DMS79 treated with DMSO at 0.1 percent for 48 hours (cell line): ENCODE results near the gene SLC20A1.

ENCODE experiments used
- DNase-seq: peaks from one replicate; lab custom pipeline; 2025; lab: John Stamatoyannopoulos, UW

Gene SLC20A1

DNA sequence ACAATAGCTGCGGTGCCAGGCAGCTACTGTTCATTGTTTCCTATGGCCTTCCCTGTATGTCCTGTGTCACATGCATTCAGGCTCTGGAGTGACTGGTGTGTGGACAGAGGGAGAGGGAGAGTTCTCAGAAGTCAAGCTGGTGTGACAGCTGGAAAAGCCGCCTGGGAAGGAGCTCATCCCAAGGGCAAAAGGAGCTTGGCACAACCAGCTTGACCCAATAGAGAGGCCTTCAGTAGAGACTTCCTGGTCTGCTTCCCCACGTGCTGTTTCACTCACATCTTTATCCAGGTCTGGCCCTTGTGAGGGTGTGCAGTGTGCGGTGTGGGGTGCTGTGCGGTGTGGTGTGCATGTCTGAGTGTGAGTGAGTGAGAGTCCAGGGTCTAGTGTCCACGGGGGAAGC, 64.0 kb downstream of the SLC20A1 start:
- DNase-seq: no peak

DNA sequence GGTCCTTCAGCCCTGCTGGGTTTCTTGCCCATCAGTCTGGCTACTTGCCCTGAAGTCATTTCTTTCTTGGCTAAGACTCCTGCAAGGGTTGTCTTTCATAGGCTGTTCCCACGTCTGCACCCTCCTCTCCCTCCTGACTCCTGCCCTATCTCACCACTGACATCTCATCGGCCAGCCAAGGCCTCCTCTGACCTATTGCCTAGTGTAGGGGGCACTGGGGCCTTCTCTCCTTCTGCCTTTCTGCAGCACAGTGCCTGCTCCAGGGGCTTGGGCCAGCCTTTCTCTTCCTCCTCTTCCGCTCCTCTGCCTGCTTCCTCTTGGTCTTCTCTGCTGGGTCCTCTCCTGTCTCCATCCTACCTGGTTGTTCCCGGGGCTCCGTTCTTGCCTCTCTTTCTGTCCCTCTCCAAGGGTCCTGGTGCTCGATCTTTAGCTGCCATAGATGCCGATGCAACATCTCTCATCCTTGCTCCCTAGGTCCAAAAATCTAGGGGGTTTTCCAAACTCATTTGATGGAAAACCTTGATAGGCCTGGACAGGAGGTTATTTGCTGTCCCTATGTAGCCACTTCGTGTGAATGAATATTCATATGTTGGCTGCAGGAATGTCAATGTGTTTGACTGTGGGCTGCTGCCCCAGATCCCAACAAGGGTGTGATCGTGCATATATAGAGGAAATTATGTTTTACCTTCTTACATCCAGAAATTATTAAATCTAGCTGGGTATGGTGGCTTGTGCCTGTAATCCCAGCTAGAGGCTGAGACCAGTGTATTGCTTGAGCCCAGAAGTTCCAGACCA, 65.4 kb downstream of the SLC20A1 start:
- DNase-seq: no peak

DNA sequence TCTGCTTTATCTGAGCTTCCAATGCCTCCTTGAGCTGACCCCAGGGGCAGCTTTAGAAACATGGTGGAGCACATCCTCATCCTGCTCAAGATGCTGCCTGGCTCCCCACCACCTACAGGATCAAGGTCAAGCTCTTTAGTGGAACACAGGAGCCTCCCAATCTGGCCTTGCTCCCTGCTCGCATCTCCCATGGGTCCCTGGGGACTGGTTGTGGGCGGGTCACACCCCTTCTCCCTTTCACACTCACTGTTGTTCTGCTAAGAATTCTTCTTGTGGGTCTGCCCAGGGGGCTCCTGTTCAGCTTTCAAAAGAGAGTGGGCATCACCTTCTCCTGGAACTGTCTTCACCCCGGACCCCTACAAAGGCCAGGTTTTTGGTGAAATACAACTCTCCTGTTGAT, 66.7 kb downstream of the SLC20A1 start:
- no peak for DNase-seq

DNA sequence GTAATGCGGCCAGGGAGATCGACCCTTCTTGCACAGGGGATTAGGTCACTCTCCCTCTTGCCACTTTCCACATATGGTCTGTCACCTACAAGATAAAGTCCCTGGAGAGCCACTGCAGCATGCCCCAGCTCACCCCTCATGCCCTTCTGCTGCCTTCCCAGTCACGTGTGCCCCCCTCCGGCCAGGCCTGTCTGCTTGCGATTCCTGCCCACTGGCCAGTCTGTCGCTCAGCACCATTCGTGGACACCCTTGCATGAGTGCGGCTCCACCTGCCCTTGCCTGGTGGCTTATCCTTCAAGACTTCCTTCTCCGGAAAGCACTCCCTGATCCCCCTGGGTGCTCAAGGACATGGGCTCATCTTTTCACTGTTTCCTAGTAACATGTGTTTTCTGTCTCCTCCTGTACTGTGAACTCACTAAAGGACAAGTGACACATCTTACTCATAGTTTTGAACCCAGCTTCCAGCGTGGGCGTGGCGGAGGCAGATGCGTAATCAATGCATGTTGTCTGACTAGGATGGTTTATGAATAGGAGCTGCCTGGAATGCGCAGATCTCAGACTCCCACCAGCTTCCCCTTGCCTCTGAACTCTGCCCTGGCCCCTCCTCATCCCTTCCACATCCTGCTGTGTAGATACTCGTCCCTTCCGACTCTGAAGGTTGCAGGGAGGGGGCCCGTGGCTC, 67.3 kb downstream of the SLC20A1 start:
- DNase-seq: no peak
